ENCODE results near the gene OTC. TPM values are rescaled to one million over a fixed set of nuclear protein-coding genes. Genes with fewer than 3 reads are reported as not detected.

The OTC gene
- polyA plus RNA-seq, 1 donor from 2014 or later, result not detected

GRCh38 chrX:38341442-38341841 lies 11.0 kb upstream of the OTC start:
- Histone ChIP-seq H2AFZ (ENCODE audit: low read depth, low read length) (no peak overlapping the region), H3K9me2 (ENCODE audit: insufficient read depth, low read length) (no peaks in the 10 kb centered on the region), H3K4me3 (ENCODE audit: low read length) (no peak overlapping the region), H3K79me2 (replicated peaks; ENCODE audit: insufficient read depth, low read length) (no peaks in the 10 kb centered on the region), H3K36me3 (ENCODE audit: insufficient read depth, low read length) (no peaks in the 10 kb centered on the region), H3K9me3 (ENCODE audit: low read length) (no peaks in the 10 kb centered on the region), H3K27me3 (ENCODE audit: insufficient read depth, low read depth, low read length) (no peaks in the 10 kb centered on the region), H3F3A (ENCODE audit: insufficient read depth, low read length, poor library complexity, severe bottlenecking) (no peaks in the 10 kb centered on the region), H4K20me1 (ENCODE audit: insufficient read depth) (no peaks in the 10 kb centered on the region), H3K4me2 (ENCODE audit: low read length) (no peak overlapping the region), H3K27ac (ENCODE audit: low read length) (no peak overlapping the region), H3K9ac (ENCODE audit: low read length) (no peak overlapping the region)
- TF ChIP-seq EP300 (conservative IDR thresholded peaks at IDR 0.05; ENCODE audit: poor library complexity, severe bottlenecking) (no peak), REST (IDR thresholded peaks at IDR 0.05; ENCODE audit: borderline replicate concordance) (no peak), CTCF (IDR thresholded peaks at IDR 0.05; ENCODE audit: poor library complexity, severe bottlenecking) (no peak), TAF1 (IDR thresholded peaks at IDR 0.05; ENCODE audit: low read depth) (no peak), MXI1 (conservative IDR thresholded peaks at IDR 0.05; ENCODE audit: poor library complexity, severe bottlenecking) (no peak), POLR2AphosphoS5 (IDR thresholded peaks at IDR 0.05) (no peak), RAD21 (conservative IDR thresholded peaks at IDR 0.05) (no peak), SMC3 (conservative IDR thresholded peaks at IDR 0.05; ENCODE audit: poor library complexity) (no peak), EZH2 (IDR thresholded peaks at IDR 0.05; ENCODE audit: borderline replicate concordance, insufficient read depth, low read length, poor library complexity, severe bottlenecking) (no peak)

GRCh38 chrX:38342853-38343778 lies 9.3 kb upstream of the OTC start:
- H3K9me2 ChIP-seq (ENCODE audit: insufficient read depth, low read length), result no peaks in the 10 kb centered on the region
- no peak overlapping the region for H2AFZ ChIP-seq (ENCODE audit: low read depth, low read length)
- H3K79me2 ChIP-seq (replicated peaks; ENCODE audit: insufficient read depth, low read length), result no peaks in the 10 kb centered on the region
- H3K9ac ChIP-seq (ENCODE audit: low read length), result no peak overlapping the region
- H3K27me3 ChIP-seq (ENCODE audit: insufficient read depth, low read depth, low read length), result no peaks in the 10 kb centered on the region
- H3K36me3 ChIP-seq (ENCODE audit: insufficient read depth, low read length), result no peaks in the 10 kb centered on the region
- no peak overlapping the region for H3K27ac ChIP-seq (ENCODE audit: low read length)
- H3K4me2 ChIP-seq (ENCODE audit: low read length), result no peak overlapping the region
- H3F3A ChIP-seq (ENCODE audit: insufficient read depth, low read length, poor library complexity, severe bottlenecking), result no peaks in the 10 kb centered on the region
- no peaks in the 10 kb centered on the region for H3K9me3 ChIP-seq (ENCODE audit: low read length)
- H3K4me3 ChIP-seq (ENCODE audit: low read length), result no peak overlapping the region
- H4K20me1 ChIP-seq (ENCODE audit: insufficient read depth), result no peaks in the 10 kb centered on the region
- TF ChIP-seq RAD21 (conservative IDR thresholded peaks at IDR 0.05), result no peak
